ENCODE results near the gene CYBRD1.

GRCh38 chr2:171524018-171524401 is 1.7 kb downstream of the CYBRD1 start:
- TF ChIP-seq CBX8 (IDR thresholded peaks at IDR 0.05), result no peak
- TF ChIP-seq, protein P1, sequence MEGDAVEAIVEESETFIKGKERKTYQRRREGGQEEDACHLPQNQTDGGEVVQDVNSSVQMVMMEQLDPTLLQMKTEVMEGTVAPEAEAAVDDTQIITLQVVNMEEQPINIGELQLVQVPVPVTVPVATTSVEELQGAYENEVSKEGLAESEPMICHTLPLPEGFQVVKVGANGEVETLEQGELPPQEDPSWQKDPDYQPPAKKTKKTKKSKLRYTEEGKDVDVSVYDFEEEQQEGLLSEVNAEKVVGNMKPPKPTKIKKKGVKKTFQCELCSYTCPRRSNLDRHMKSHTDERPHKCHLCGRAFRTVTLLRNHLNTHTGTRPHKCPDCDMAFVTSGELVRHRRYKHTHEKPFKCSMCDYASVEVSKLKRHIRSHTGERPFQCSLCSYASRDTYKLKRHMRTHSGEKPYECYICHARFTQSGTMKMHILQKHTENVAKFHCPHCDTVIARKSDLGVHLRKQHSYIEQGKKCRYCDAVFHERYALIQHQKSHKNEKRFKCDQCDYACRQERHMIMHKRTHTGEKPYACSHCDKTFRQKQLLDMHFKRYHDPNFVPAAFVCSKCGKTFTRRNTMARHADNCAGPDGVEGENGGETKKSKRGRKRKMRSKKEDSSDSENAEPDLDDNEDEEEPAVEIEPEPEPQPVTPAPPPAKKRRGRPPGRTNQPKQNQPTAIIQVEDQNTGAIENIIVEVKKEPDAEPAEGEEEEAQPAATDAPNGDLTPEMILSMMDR (IDR thresholded peaks at IDR 0.05), result no peak
- no peak for TF ChIP-seq BHLHE40 (IDR thresholded peaks at IDR 0.05; ENCODE audit: low read depth, low read length)
- TF ChIP-seq REST (IDR thresholded peaks at IDR 0.05), result no peak
- TF ChIP-seq MAZ (IDR thresholded peaks at IDR 0.05; ENCODE audit: borderline replicate concordance, low read depth, low read length), result no peak
- TF ChIP-seq PBX3 (IDR thresholded peaks at IDR 0.05), result no peak
- no peak for TF ChIP-seq RARB (CRISPR knock-in tag; IDR thresholded peaks at IDR 0.05)
- no peak for TF ChIP-seq MYC (IDR thresholded peaks at IDR 0.05; ENCODE audit: borderline replicate concordance, low read length)
- no peak for TF ChIP-seq POLR2A (IDR thresholded peaks at IDR 0.05; ENCODE audit: low read length)
- TF ChIP-seq RFX5 (IDR thresholded peaks at IDR 0.05), result no peak
- no peak for TF ChIP-seq EP300 (IDR thresholded peaks at IDR 0.05)

All from A549 (cell line).